Hepatocyte (in vitro differentiated cells): ENCODE results near the gene TMEM270.

Experiments used
- EZH2phosphoT487 ChIP-seq: fragments of 200-600 bp; sonication (generic); IDR thresholded peaks from one replicate; pipeline ENCODE4 v1.6.1; 2018; ENCODE audit warnings: antibody characterized with exemption, mild to moderate bottlenecking, low read depth, moderate library complexity; ENCODE audit not compliant: unreplicated experiment, severe bottlenecking
- TF ChIP-seq, protein P1 (sequence below): fragments of 200-600 bp; sonication (generic); IDR thresholded peaks from 2 replicates; pipeline ENCODE4 v1.5.1; 2016; ENCODE audit warnings: antibody characterized with exemption, mild to moderate bottlenecking; ENCODE audit not compliant: poor library complexity

DNA sequence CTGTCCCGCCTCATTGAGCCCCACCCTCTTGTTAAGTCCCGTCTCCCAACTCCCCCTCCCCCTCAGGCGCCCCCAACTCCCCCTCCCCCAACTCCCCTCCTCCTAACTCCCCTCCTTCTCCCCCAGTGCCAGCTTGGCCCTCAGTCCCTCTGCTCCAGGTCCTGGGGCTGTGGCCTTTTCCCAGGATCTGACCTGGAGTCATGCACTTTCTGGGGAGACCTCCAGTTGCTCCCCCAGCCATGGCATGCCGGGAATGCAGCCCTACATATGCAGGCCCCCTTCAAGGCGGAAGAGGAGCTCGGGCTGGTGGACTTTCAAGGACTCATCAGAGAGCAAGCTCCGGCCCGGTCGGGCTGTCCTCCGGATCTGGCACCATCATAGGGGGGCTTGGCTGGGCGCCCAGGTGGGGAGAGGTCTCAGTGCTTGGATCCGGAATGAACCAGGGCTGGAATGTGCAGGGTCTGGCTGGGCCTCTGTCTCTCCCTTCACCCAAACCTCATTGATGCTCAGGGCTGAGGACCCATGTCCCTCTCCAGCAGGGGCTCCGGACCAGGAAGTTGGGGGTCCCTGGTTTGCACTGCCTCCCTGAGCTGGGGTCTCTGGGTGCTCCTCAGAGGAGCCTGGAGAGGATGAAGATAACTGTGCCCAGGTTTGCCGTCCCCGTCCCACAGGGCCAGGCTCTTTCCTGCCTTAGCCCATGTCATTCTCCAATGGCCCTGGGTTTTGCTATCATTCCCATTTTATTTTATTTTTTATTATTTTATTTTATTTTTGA, 41.1 kb downstream of the TMEM270 start:
- TF ChIP-seq, protein P1, sequence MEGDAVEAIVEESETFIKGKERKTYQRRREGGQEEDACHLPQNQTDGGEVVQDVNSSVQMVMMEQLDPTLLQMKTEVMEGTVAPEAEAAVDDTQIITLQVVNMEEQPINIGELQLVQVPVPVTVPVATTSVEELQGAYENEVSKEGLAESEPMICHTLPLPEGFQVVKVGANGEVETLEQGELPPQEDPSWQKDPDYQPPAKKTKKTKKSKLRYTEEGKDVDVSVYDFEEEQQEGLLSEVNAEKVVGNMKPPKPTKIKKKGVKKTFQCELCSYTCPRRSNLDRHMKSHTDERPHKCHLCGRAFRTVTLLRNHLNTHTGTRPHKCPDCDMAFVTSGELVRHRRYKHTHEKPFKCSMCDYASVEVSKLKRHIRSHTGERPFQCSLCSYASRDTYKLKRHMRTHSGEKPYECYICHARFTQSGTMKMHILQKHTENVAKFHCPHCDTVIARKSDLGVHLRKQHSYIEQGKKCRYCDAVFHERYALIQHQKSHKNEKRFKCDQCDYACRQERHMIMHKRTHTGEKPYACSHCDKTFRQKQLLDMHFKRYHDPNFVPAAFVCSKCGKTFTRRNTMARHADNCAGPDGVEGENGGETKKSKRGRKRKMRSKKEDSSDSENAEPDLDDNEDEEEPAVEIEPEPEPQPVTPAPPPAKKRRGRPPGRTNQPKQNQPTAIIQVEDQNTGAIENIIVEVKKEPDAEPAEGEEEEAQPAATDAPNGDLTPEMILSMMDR, result no peak
- no peak for TF ChIP-seq EZH2phosphoT487
